HepG2 (cell line): ENCODE data around the gene ADGRG4.

Experiments
- IKZF1 ChIP-seq: fragments of 450-650 bp; IDR thresholded peaks from 2 replicates; pipeline ENCODE4 v1.7.1; 2016
- ZNF276 ChIP-seq: sonication (generic); formaldehyde crosslinking; IDR thresholded peaks from 2 replicates; pipeline ENCODE4 v1.4.0; 2020; ENCODE audit warnings: mild to moderate bottlenecking, low read depth, missing genetic modification reagents

- TF ChIP-seq ZNF276 (CRISPR knock-in tag) (no peak), IKZF1 (no peak)
Measured at GRCh38 chrX:136395271-136395670, 94.5 kb downstream of the ADGRG4 start.
